ENCODE data around the gene POU2F3. TPM values are rescaled to one million over a fixed set of nuclear protein-coding genes. Genes with fewer than 3 reads are reported as not detected.

The POU2F3 gene
- total RNA-seq, 1 donor from 2014 or later = 0.97 TPM

DNA sequence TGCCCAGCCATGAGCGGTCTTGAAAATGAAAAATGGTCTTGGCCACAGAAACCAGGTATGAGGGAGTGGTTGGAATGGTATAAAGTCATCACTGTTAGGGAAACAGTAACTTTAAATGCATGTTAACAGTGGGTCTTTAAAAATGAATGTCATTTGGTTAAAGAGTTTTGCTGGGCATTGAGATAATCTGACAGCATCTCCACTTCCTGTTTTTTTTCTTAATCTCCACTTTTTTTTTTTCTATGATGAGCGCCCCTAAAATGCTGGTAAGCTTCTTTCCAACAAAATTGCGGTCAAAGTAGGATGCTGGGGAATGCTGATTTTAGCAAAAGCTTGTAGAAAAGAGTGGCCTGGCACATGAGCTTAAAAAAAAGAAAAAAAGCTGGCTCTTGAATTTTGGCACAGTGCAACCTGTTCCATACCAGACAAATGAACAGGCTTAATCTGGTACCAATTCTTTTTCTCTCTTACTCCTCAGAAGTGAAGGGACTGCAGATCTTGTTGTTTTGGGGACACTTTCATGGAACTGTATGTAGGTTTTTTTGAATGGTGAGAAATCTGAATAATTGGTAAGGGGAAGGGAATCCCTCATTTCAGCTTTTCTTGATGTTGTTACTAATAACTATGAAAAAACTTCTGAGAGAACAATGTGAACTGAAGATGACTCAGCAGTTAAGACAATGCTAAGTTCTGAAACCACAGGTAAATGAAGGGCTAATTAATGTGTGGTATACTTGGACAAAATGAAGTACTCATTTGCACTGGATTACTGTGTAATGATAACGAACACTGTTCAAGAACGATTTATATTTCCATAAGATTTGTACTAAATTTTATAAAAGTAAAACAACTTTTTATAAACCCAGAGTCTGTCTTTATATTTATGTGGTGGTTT lies 93.1 kb downstream of the POU2F3 start:
- Mint-ChIP-seq H3K27me3 (ENCODE audit: unreplicated experiment) (peaks cover 4% of the 10 kb centered on the region), H3K27ac (ENCODE audit: unreplicated experiment) (no peak overlapping the region), H3K9me3 (ENCODE audit: unreplicated experiment) (no peaks in the 10 kb centered on the region), H3K4me3 (ENCODE audit: unreplicated experiment) (no peak overlapping the region), H3K36me3 (ENCODE audit: low read depth, unreplicated experiment) (peaks cover 23% of the 10 kb centered on the region), H3K4me1 (ENCODE audit: unreplicated experiment) (peaks cover 16% of the 10 kb centered on the region)
- DNase-seq (ENCODE audit: low spot score) = no peak
- TF ChIP-seq, protein P1, sequence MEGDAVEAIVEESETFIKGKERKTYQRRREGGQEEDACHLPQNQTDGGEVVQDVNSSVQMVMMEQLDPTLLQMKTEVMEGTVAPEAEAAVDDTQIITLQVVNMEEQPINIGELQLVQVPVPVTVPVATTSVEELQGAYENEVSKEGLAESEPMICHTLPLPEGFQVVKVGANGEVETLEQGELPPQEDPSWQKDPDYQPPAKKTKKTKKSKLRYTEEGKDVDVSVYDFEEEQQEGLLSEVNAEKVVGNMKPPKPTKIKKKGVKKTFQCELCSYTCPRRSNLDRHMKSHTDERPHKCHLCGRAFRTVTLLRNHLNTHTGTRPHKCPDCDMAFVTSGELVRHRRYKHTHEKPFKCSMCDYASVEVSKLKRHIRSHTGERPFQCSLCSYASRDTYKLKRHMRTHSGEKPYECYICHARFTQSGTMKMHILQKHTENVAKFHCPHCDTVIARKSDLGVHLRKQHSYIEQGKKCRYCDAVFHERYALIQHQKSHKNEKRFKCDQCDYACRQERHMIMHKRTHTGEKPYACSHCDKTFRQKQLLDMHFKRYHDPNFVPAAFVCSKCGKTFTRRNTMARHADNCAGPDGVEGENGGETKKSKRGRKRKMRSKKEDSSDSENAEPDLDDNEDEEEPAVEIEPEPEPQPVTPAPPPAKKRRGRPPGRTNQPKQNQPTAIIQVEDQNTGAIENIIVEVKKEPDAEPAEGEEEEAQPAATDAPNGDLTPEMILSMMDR (IDR thresholded peaks at IDR 0.05; ENCODE audit: unreplicated experiment) = no peak

DNA sequence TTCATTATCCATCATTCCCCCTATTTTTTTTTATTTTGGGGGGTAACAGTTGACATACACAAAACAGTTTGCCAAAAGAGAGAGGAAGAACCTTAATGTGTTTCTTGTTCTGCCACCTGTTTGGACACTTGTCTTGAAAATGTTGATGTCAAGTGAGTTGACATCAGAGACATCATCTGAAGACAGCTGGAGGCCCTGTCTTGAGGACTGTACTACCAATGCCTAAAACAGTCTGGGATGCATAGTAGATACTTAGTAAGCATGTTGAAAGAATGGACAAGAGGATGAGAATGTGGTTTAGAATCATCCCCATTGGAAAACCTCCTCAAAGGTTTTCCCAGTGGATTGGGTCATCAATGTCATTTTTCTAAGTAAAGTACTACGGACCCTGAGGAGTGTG lies 93.9 kb downstream of the POU2F3 start:
- DNase-seq (ENCODE audit: low spot score) = no peak
- H3K27me3 Mint-ChIP-seq (ENCODE audit: unreplicated experiment) = peaks cover 6% of the 10 kb centered on the region
- H3K9me3 Mint-ChIP-seq (ENCODE audit: unreplicated experiment) = no peaks in the 10 kb centered on the region
- TF ChIP-seq, protein P1 (IDR thresholded peaks at IDR 0.05; ENCODE audit: unreplicated experiment) = no peak
- H3K27ac Mint-ChIP-seq (ENCODE audit: unreplicated experiment) = no peak overlapping the region
- H3K4me3 Mint-ChIP-seq (ENCODE audit: unreplicated experiment) = no peak overlapping the region
- peaks cover 18% of the 10 kb centered on the region for H3K36me3 Mint-ChIP-seq (ENCODE audit: low read depth, unreplicated experiment)
- peaks cover 15% of the 10 kb centered on the region for H3K4me1 Mint-ChIP-seq (ENCODE audit: unreplicated experiment)

DNA sequence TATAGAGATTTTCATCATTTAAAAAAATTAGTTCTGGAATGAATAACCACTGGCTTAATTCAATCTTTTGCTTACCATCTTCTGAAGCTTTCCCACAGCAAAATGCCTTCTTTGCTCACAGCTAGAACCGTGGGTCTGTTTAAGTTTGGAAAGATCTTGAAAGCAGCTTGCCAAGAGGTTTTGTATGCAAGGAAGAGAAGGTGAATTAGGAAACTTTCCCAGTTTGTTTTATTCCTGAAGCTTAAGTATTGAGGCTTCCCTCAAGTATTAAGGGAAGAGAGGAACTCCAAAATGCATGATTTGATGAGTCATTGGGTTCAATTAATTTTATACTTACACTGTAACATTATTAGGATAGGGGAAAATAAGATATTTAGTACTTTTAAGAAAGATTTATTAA lies 94.4 kb downstream of the POU2F3 start:
- TF ChIP-seq, protein P1 (IDR thresholded peaks at IDR 0.05; ENCODE audit: unreplicated experiment) = no peak
- Mint-ChIP-seq H3K4me3 (ENCODE audit: unreplicated experiment) (no peak overlapping the region), H3K27me3 (ENCODE audit: unreplicated experiment) (peaks cover 6% of the 10 kb centered on the region), H3K36me3 (ENCODE audit: low read depth, unreplicated experiment) (peaks cover 17% of the 10 kb centered on the region), H3K27ac (ENCODE audit: unreplicated experiment) (no peak overlapping the region), H3K4me1 (ENCODE audit: unreplicated experiment) (peaks cover 15% of the 10 kb centered on the region), H3K9me3 (ENCODE audit: unreplicated experiment) (no peaks in the 10 kb centered on the region)
- no peak for DNase-seq (ENCODE audit: low spot score)

DNA sequence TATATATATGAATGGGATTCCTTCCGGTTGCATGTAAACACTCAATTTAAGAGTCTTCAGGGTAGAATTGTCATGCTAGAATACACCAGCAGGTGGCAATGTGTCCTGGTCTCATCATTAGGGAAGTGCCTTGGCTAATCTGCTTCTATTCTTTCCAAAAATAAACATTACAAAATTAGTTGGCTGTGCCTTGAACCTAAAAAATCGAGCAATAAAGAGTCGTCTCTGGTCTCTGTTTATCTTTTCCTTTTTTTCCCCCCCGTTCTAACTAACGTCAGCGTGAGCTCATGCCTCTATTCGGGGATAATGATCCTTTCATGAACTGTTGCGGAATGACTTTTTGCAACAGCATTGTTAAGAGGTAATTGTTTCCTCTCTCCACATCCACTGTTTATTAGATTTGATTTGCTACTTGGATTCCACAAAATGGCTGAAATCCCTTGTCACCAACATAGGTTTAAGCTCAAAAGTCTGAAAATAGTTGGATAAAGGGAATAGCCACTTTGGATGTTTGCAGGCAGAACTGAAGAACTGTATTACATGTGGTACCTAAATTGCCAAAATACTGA lies 95.0 kb downstream of the POU2F3 start:
- peaks cover 21% of the 10 kb centered on the region for H3K4me1 Mint-ChIP-seq (ENCODE audit: unreplicated experiment)
- peak overlapping the region; percentile 82 for H3K4me3 Mint-ChIP-seq (ENCODE audit: unreplicated experiment)
- H3K9me3 Mint-ChIP-seq (ENCODE audit: unreplicated experiment) = no peaks in the 10 kb centered on the region
- peaks cover 16% of the 10 kb centered on the region for H3K36me3 Mint-ChIP-seq (ENCODE audit: low read depth, unreplicated experiment)
- peak overlapping the region; percentile 39 for H3K27ac Mint-ChIP-seq (ENCODE audit: unreplicated experiment)
- TF ChIP-seq, protein P1 (IDR thresholded peaks at IDR 0.05; ENCODE audit: unreplicated experiment) = peak; percentile 71
- DNase-seq (ENCODE audit: low spot score) = peak; percentile 70
- peaks cover 6% of the 10 kb centered on the region for H3K27me3 Mint-ChIP-seq (ENCODE audit: unreplicated experiment)

DNA sequence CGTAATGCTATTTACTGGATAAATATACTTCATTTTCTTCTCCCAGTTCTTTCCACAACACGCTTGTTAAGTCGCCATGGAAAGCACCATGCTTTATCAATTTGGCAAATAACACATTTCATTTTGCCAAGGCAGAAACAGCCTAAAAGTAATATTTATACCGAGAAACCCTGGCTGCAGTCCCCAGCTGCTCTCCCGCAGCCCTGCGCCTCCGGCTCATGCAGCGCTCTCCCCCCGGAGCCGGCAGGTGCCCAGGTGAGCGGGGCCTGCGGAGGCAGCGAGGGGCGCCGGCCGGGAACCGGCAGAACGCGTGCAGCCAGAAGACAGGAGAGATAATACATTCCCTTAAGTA lies 95.6 kb downstream of the POU2F3 start:
- H3K27ac Mint-ChIP-seq (ENCODE audit: unreplicated experiment) = no peak overlapping the region
- peaks cover 26% of the 10 kb centered on the region for H3K4me1 Mint-ChIP-seq (ENCODE audit: unreplicated experiment)
- peaks cover 11% of the 10 kb centered on the region for H3K36me3 Mint-ChIP-seq (ENCODE audit: low read depth, unreplicated experiment)
- H3K4me3 Mint-ChIP-seq (ENCODE audit: unreplicated experiment) = peak overlapping the region; percentile 82
- DNase-seq (ENCODE audit: low spot score) = no peak
- TF ChIP-seq, protein P1 (IDR thresholded peaks at IDR 0.05; ENCODE audit: unreplicated experiment) = no peak
- H3K9me3 Mint-ChIP-seq (ENCODE audit: unreplicated experiment) = no peaks in the 10 kb centered on the region
- H3K27me3 Mint-ChIP-seq (ENCODE audit: unreplicated experiment) = peaks cover 6% of the 10 kb centered on the region
